ENCODE data around the gene SEC11C.
"Not testable (repeated sequence)": the region's sequence is repeated elsewhere in the genome, so short reads cannot be mapped to it uniquely, and the experiment has no call there.

SEC11C gene

DNA sequence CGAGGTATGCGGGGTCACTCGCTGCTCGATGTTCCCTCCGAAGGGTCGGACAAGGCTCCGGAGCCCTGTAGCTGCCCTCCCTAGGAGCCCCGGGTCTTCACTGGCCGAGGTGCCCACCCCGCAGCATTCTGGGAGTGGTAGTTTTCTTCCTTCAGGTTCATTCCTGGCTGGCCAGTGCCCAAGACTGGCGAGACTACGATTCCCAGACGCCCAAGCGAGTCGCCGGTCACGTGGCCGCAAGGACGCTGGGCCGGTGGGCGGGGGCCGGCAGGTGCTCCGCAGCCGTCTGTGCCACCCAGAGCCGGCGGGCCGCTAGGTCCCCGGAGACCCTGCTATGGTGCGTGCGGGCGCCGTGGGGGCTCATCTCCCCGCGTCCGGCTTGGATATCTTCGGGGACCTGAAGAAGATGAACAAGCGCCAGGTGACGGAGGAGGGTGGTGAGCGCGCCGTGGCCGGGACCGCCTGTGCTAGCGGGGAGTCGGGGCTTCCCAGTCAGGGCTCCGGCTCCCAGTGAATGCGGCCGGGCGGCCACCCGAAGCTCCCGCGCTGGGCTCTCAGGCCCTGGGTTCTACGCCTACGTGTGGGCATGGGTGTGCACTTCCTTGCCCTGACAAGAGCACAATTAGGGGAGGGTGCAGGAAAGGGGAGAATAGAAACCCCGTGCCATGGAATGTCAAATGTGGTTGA lies at the start of gene SEC11C:
Gene SEC11C, plus strand, starts transcription at position 270 of the 687 bp plus-strand sequence. Its CDS starts 65 bp downstream, at position 335.
- DNase-seq: peak; percentile 96

DNA sequence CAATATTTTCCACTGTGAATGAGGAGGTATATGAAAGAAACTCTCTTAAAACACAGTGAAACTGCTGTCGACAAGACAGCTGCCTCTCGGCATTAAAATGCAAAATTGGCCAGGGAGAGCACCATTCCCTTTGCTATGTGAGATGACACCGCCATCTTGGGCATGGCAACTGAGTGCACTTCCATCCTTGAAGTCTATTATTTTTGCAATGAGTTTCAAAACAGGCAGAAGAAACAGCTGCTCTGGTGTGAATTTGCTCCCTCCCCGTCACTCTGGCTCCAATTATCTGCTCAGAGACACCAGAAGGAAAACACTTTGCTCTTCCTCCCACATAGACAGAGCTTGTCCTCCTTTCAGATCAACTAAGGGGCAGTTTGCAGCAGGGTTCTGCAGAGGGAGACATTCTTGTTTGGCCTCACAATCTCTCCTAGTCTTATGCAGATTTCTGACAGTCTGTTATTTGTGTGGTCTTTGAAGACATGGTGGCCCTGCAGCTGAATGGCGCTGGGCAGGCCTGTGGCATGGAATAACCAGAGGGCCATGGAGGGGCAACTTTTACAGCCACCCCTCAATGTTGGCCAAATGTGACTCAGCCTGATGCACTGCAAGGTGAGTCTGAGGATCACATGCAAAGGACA lies 48.6 kb upstream of the SEC11C start:
- DNase-seq: no peak

DNA sequence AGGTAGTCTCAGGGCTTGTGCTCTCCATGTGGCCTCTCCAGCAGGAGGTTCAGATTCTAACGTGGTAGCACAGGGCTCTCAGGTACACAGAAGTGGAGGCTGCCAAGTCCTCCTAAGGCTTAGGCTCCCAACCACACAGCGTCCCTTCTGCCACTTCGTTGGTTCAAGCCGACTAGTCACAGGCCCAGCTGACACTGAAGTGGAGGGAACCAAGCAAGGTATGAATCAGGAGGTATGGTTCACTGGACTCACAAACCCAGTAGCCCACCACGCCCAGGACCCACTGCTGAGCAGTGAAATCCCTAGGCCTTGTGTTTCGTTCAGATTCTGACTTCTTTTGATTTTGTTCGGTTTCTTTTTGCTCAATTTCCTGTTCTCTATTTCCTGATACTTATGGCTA lies 46.0 kb upstream of the SEC11C start:
- DNase-seq: no peak

DNA sequence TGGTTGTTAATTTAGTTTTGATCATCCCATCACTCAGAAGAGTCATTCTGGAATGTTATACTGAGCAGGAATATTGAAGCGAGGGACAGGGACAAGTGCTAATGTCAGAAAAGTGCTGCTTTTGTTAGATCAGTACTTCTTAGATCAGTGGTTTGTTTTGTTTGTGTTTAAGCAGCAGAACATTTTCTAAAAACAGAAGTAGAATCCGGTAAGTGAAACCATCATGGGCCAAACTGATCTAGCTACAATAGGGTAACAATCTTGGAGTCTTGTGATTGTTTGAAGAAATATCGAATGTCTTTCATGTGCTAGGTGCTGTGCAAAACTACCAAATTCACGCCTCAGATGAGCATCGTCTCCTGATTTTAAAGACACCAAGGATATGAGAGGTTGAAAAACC lies 45.1 kb upstream of the SEC11C start:
- DNase-seq: no peak

DNA sequence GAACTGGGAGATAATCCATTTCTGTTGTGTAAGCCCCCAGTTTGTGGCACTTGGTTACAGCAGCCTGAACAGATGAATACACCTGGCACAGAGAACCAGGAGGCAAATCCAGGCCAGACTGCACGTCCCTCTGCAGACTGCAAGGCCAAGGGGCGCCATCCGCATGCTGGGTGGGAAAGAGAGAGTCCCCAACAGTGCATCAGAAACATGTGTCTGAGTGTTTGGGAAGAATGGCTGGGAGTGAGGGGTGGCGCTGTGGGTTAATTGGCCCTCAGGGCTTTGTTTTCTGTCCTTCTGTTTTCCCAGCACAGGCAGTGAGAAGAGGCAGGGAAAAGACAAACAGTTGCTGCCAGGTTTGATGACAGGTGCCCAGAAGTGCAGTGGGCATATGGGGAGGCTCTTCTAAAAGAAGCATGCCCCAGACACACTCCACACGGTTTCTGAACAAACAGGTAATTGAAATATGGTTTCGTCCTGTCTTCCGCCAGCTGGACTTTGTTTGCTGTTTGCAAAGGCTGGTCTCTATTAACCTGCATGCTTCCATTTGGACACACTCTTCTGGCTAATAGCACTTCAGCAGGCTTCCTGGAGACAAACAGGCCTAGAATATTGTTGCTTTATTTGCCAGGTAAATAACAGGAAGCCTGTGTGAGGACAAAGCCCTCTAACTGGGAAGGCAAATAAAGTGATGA lies 43.4 kb upstream of the SEC11C start:
- no peak for DNase-seq

DNA sequence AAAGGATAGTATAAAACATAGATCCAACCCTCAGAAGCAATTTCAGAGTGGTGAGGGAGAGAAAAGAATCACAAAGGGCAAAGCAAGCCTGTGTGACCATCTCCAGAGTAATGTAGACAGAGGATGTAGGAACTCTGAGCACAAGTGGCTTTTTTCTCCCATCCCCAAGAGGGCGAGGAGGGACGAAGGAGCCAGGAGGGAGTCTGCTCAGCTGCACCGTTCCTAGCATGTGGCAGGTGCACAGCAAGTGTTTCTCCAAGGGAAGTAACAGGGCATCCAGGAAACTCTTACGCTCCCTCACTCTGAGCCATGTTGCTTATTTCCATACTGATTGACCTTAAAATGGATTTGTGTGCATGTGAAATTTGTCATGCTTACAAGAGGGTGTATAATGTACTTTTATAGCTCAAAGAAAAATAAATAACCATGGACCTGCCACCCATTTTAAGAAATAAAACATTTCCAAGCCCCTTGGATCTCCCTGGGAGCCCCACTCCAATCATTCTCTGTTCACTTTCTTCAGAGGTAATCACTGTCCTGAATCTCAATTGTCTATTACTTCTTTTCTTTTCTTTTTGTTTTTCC lies 37.8 kb upstream of the SEC11C start:
- no peak for DNase-seq

DNA sequence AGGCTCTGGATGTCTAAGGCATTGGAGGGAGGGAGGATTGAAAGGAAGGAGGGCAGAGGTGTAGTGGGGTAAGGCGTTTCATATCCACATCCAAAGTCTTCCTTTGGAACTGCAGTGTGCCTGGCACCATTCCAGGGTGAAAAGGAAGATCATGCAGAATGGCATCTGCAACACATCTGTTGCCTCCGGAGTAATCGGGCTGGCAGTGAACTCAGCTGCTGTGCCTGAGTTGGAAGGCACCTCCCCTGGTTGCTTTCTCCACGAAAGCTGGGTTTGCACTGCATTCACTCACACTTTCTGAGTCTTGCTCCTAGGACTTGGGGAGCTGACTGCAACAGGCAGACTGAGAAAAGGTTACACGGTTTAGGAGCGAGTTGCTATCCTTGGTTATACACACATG lies 30.3 kb upstream of the SEC11C start:
- DNase-seq: peak; percentile 22

DNA sequence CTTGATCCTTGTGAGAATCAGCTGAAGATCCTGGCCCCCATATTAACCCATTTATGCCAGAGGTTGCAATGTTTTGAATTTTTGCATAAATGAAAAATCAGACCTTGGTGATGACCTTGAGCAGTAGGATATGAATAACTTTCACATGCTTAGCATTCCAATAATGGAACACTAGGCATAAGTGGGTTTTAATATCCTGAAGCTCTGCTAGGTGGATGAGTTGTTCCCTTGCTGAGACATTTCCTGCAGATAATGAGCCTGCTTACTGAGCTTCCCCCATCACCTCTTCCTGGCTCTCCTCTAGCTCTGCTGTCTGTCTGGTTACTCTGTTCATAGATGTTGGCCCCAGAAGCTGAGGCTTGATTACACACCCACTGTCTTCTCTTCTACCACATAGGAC lies 25.5 kb upstream of the SEC11C start:
- DNase-seq: peak; percentile 75

DNA sequence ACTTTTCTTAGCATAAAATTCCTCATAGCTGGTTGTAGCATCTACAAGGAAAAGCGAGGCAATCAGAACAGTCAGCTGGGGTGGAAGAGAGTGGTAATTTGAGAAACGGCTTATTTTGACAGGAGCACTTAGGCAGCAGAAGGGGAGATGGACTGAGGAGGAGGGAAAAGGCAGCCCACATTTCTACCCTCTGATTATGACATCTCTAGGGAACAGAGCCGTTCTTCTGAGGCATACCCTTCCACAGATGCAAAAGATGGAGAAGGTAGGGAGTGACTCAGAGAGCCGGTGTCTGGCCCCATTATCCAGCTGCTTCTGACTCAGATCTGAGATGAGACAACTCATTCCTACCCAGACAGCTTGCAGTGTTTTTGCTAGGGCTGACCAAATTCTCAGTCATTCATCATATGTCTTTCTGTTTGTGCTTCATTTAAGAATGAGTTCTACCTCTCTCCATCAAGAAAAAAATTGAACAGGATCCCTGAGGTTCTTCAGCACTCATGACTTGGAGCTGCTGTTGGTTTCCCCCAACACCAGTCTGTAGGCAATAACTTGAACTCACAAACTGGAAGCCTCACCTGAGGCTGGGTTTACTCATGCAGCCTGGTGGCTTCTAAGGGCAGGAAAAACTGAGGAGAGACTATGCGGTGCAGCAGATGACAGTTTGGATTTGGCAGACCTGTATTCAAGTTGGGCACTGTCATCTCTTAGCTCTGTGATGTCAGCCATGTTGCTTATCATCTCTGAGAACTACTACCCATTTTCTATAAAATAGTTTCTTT lies 15.9 kb upstream of the SEC11C start:
- peak; percentile 96 for DNase-seq

DNA sequence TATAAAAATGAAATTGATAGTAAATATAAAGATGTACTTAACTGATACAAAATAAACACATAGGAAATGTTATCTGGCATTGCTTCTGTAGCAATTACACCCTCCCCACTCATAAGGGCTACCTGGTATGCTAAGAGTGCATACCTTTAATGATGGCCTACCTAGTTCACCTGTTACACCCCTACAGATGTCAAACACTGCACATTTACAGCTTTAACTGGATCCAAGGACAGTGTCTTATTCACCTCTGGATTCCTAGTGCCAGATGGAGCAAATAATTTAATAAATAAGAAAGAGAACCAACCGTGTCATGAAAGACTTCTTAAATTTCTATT lies 15.3 kb upstream of the SEC11C start:
- DNase-seq: no peak

DNA sequence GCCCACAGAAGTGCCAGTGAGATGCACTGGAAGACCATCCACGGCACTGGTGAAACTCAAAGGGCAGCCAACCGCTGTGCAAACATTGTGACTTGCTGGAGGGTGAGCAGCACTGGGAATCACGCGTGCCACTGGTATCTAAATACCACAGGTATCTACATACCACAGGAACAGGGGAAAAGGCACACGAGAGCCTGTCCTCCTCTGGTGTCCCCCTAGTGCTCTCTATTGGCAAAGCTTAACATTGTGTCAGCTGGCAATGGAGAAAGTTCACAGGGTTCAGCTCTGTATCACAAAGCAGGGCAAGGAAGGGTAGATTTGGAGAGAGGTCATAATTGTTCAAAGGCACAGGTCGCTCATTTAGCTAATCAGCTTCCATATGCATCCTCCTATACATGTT lies 12.6 kb upstream of the SEC11C start:
- no peak for DNase-seq

DNA sequence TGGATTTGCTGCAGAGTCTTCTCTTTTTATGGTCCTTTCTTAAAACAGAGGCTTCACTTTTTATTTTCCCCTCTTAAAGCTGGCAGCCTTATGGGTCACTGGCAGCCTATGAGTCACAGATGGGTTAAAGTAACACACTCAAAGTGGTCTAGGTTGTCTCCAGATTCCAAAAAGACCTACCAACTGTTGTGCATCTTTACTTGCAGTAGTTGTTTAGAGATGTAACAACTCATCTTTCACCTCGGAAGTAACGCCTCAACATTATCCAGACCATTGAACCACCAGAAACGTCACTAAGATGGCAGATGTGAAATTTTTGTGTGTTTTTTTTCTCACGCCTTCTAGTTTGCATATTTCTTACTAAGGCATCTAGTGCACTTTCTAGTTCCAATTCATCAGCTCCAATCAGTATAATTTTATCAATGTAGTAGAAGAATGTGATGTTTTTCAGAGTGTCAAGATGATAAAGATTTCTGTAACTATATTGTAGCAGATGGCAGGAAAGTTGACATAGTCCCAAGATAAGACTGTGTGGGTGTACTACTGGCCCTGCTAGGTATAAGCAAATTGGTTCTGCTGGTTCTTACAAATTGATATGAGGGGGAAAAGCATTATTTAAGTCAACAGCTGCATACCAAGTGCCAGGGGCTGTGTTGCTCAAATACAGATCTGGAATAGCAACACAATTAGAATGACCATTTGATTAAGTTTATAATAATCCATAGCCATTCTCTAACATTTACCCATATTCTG lies 9.6 kb upstream of the SEC11C start:
- DNase-seq: no peak

DNA sequence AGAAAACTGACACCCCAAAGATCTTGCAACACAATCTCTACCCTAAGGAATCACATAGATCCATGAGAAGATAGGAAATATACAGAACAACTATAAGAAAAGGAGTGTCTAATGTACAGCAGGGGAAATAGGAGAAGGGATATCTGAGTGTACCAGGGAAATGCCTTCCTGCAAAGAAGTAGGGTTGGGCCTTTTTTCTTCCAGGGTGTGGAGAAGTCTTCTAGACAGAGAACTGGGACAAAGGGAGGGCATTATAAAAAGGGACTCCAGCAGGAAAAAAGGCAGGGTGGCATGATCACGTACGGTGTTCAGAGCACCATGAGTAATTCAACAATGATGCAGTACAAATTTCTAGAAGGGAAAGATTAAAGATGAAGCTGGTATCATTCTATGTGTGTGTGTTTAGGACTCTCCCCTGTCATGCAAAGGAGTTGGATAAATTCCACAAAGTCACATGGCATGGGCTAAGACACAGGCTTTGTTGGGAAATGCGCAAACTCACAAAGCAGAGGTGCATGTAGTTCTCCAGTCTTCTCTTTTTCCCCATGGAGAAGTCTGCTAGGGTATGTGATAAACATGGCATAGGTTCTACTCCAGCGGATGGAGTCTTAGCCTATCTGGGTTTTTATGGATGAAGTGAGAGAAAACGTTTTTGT lies 6.7 kb upstream of the SEC11C start:
- no peak for DNase-seq

DNA sequence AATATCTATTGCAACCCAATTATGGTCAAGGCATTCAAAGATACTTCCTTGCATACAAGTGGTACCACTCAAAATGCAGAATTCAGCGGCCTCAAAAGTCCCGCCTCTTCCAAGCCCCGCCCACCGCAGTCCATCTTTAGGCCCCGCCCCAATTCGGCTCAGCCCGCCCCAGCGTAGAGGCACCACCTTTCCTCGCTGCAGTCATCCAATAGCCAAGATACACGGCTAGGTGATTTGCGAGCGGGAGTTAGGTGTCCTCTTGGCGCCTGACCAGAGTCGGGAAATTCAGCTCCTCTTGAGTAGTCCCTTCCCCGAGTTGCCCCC lies 431 bp upstream of the SEC11C start:
- DNase-seq: peak; percentile 88

DNA sequence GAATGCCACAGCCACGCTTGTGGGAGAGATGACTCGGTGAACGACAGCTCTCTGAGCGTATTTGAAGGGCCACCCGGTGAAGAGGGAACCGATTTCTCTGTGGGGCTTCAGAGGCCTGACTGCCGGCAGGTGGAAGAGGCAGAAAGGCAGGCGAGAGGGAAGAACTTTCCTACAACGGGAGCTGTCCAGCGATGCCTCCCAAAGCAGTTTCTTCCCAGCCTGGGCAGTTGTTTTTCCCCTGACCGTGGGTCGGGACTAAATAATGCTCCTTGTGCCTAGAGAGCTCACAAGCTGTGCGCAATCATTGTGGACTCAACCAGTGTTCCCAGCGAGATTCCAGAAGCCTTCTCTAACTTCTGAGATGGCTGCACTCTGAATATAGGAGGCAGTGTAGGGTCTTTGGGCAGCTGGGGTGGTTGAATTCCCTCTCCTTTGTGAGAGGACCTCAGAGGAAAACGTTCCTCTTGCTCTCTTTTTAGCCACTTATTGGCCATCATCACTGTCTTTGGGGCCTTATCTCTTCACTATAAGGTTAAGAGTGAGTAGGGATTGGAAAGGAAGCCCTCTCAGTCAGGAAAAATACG lies 710 bp downstream of the SEC11C start:
- DNase-seq: peak; percentile 12

DNA sequence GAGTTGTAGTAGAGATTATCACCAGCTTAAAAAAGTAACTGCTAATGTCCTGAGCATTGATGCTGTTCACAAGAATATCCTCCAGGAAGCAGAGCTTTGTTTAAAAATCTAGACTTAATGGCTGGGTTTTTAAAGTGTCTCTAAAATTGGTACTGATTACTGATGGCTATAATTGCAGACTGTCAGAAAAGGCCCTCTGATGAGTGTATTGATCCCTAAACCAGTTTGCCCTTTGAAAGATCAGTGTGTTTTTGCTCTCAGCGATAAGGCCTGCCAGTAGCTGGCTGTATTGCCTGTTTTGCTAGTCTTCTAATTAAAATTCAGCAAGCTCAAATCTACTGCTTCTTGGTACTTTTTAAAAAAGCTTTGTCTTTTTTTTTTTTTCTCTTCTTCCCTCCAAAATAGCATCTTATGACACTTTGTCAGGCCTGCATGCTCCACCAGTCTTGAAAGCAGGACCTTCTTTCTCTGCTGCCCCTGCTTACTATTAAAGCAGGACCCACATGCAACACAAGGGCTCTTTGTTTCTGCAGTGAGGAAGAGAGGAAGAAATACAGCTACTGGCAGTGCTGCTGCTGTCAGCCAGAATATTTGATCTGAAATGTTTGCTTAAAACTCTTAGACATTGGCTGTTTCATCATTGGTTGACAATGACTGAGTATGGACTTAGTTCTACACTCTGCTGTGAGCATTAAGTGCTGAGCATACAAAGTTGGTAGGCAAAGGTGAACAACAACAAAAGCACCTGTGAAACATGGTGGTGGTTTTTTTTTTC lies 1.8 kb downstream of the SEC11C start:
- no peak for DNase-seq

DNA sequence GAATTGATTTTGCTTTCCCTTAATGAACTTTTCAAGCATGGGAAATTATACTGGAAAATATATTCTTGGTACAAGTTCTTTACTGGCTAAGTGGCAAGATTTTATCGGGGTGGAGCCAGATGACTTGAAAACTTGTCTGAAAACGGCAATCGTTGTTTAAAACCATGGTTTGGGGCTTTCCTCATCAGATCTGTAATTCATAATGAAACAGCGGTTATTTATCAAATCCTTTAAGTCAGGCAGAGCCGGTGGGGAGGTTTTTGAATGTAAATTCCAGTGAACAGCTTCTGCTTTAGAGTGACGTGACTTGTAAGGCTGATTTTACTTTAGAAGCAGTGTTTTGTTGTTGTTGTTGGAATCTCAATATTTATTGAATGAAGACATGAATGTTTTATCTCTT lies 2.6 kb downstream of the SEC11C start:
- DNase-seq: no peak

DNA sequence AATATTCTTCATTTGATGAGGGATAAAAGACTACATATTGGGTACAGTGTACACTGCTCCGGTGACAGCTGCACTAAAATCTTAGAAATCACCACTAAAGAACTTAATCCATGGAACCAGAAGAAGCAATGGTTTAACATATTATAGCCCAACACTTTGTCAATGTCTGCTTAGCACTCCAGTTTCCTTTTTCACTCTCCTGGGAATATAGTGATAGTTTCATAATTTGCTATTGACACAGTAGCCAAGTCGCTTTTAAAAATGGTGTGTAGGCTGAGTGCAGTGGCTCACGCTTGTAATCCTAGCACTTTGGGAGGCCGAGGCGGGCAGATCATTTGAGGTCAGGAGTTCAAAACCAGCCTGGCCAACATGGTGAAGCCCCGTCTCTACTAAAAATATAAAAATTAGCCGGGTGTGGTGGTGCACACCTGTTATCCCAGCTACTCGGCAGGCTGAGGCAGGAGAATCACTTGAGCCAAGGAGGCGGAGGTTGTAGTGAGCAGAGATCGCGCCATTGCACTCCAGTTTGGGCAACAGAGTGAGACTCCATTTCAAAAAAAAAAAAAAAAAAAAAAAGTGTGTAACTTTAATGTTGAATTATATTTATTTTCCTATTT lies 3.2 kb downstream of the SEC11C start:
- not testable (repeated sequence) for DNase-seq

DNA sequence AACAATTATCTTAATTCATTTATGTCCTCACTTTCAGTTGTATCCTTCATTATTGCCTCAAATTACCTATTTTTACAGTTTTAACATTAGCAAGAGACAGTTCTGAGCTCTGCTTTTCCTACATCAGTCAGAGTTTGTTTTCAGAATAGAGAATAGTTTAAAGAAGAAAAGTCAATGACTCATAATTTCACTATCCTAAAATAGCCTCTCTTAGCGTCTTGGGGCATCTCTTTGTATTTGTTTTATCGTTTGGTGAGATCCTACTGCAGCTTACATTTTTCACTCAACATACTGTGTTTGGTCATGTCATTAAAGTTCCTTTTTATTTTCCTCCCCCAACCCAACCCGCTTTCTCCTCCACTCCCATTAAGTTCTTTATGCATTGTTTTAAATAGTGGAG lies 3.8 kb downstream of the SEC11C start:
- DNase-seq: peak; percentile 37

DNA sequence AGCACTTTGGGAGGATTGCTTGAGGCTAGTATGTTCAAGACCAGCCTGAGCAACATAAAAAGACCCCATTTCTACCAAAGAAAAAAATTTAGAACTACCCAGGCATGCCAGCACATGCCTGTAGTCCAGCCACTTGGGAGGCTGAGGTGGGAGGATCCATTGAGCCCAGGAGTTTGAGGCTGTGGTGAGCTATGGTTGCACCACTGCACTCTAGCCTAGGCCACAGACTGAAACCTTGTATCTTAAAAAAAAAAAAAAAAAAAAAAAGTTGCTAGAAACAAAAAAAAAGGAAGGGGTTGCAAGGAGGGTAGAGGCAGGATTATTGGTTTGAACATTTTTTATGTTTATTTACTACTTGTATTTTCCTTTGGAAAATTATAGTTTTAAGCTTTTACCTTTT lies 4.8 kb downstream of the SEC11C start:
- no peak for DNase-seq
